Stomach (tissue), 9 donors: ENCODE data around the gene DSE. TPM values are rescaled to one million over a fixed set of nuclear protein-coding genes. Genes with fewer than 3 reads are reported as not detected.

Experiments
- DNase-seq, 2 donors: peaks; one replicate each; pipeline versions ENCODE4 v3.0.0 to v3.0.0-alpha.2; 2013 to 2019
- H3K27ac ChIP-seq, 5 donors: fragments of 200-600 bp in 4 of 5; sonication (generic) in 4 of 5; one replicate each; pipeline ENCODE4 v1.5.1; 2013 to 2019; ENCODE audit warnings: mild to moderate bottlenecking in 1 of 5, moderate library complexity in 1 of 5
- H3K27me3 ChIP-seq, 3 donors: fragments of 200-600 bp; sonication (generic); one replicate each; pipeline ENCODE4 v1.5.1; 2017 to 2019; ENCODE audit warnings: mixed run types in 1 of 3
- H3K36me3 ChIP-seq, 4 donors: fragments of 200-600 bp; sonication (generic); 1 replicate in 3 of 4; 2 replicates in 1 of 4; pipeline ENCODE4 v1.5.1; 2016 to 2019
- H3K4me1 ChIP-seq, 4 donors: fragments of 200-600 bp; sonication (generic); one replicate each; pipeline ENCODE4 v1.5.1; 2016 to 2019
- H3K4me3 ChIP-seq, 4 donors: fragments of 200-600 bp; sonication (generic) in 3 of 4; one replicate each; pipeline ENCODE4 v1.5.1; 2016 to 2019; ENCODE audit warnings: mild to moderate bottlenecking in 1 of 4
- H3K9me3 ChIP-seq, 4 donors: fragments of 200-600 bp; sonication (generic); one replicate each; pipeline ENCODE4 v1.5.1; 2016 to 2019
- CTCF ChIP-seq, 7 experiments: fragments of 450-650 bp in 4 of 7; fragments of 200-600 bp in 3 of 7; sonication (generic) in 3 of 7; IDR thresholded peaks; one replicate each; pipeline ENCODE4 v1.5.1; 2016 to 2019; ENCODE audit warnings: antibody characterized with exemption in 7 of 7, control low read depth in 2 of 7, mild to moderate bottlenecking in 1 of 7
- EP300 ChIP-seq: sonication (generic); formaldehyde crosslinking; IDR thresholded peaks from one replicate; pipeline ENCODE4 v1.6.1; 2017; ENCODE audit warnings: antibody characterized with exemption
- POLR2A ChIP-seq, 4 donors: fragments of 450-650 bp; IDR thresholded peaks; one replicate each; pipeline ENCODE4 v1.6.1; 2016; ENCODE audit warnings: antibody characterized with exemption in 4 of 4, control low read depth in 2 of 4, mild to moderate bottlenecking in 1 of 4, moderate library complexity in 1 of 4
- POLR2AphosphoS5 ChIP-seq, 3 donors: sonication (generic); formaldehyde crosslinking; IDR thresholded peaks; one replicate each; pipeline ENCODE4 v1.6.1; 2016; ENCODE audit warnings: antibody characterized with exemption in 3 of 3
- WGBS, 5 donors: extraction: QIAGEN DNeasy Blood & Tissue Kit in 3 of 5; methylation state at CpG; one replicate each; pipeline versions ENCODE4 v1.1.5 to v1.1.7; 2013 to 2018; 5-methylcytosine and 5-hydroxymethylcytosine counted together
- intact Hi-C: fragments of 100-400 bp; cut with DNase I; formaldehyde crosslinking; loops from one replicate; pipeline ENCODE4 v1.15.1; 2023; ENCODE audit warnings: low total_unique reads
- polyA plus RNA-seq, 3 donors: library from polyadenylated mRNA; stranded (reverse); fragments of 200-250 nt; gene quantifications; one replicate each; pipeline ENCODE4 v1.2.3, GENCODE V29; 2013
- total RNA-seq, 5 donors: library from RNA; depleted of rRNA; stranded (reverse); fragments of >200 nt; gene quantifications; one replicate each; pipeline versions ENCODE4 v1.1.0 to v1.2.3, GENCODE V29; 2014 to 2016
- donor health status: healthy with polysubstance abuse.
- donor health status: Bipolar disorder and iron deficiency.
- donor health status: healthy.

Gene DSE
- total and polyA plus RNA-seq, 8 donors, result 3.8 to 39.8 (median 12.5) TPM

DNA sequence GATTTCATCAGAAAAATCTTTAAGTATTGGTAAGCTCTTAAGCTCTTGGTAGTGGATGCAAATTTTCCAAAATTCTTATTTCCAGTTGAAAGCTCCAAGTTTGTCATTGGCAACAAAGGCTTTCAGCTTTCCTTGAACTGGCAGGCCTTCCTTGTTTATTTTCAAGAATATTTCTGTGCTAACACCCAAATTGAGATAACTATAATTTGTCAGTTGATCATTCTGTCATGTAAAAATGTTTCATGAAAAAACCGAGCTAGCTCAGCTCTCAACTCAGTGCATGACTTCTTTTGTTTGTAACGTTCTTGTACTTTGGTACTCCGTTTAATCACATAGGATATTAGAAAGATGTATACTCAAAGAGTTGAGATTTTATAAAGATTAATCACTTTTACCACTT, 51.5 kb downstream of the DSE start:
- TF ChIP-seq POLR2AphosphoS5 (IDR thresholded peaks at IDR 0.05), result no peak
- no peak for TF ChIP-seq POLR2A (IDR thresholded peaks at IDR 0.05)
- TF ChIP-seq EP300, result no peak
- TF ChIP-seq CTCF (IDR thresholded peaks at IDR 0.05), result no peak
- no peak for DNase-seq
- H3K27ac ChIP-seq, result no peak overlapping the region
- H3K9me3 ChIP-seq, result no peaks in the 10 kb centered on the region
- H3K4me1 ChIP-seq, result peaks cover 0 to 17% (median 2%) of the 10 kb centered on the region in 4 donors
- intact Hi-C loops, result no loop called here
- H3K4me3 ChIP-seq, result no peak overlapping the region
- 43 to 52% (median 47%) methylated on average over 3 of the region's 3 CpGs for WGBS, 5 donors
- peaks cover 0 to 10% (median 8%) of the 10 kb centered on the region in 4 donors for H3K36me3 ChIP-seq
- no peaks in the 10 kb centered on the region for H3K27me3 ChIP-seq

GRCh38 chr6:116424001-116424400, 53.3 kb downstream of the DSE start:
- intact Hi-C loops, result no loop called here
- Histone ChIP-seq H3K9me3 (no peaks in the 10 kb centered on the region), H3K27me3 (no peaks in the 10 kb centered on the region), H3K4me1 (peaks cover 0 to 12% (median 2%) of the 10 kb centered on the region in 4 donors), H3K36me3 (peaks cover 0 to 26% (median 16%) of the 10 kb centered on the region in 4 donors), H3K4me3 (no peak overlapping the region), H3K27ac (no peak overlapping the region)
- no peak for DNase-seq
- 70 to 94% (median 88%) methylated on average over 1 of the region's 1 CpG for WGBS, 5 donors
- TF ChIP-seq POLR2A (IDR thresholded peaks at IDR 0.05) (no peak), CTCF (IDR thresholded peaks at IDR 0.05) (no peak), POLR2AphosphoS5 (IDR thresholded peaks at IDR 0.05) (no peak), EP300 (no peak)

GRCh38 chr6:116426551-116426950, 55.8 kb downstream of the DSE start:
- TF ChIP-seq EP300 (no peak), POLR2A (IDR thresholded peaks at IDR 0.05) (no peak), POLR2AphosphoS5 (IDR thresholded peaks at IDR 0.05) (no peak), CTCF (IDR thresholded peaks at IDR 0.05) (no peak)
- 93 to 100% (median 98%) methylated on average over 3 of the region's 3 CpGs for WGBS, 5 donors
- intact Hi-C loops, result no loop called here

GRCh38 chr6:116429111-116429510, 58.4 kb downstream of the DSE start:
- TF ChIP-seq POLR2AphosphoS5 (IDR thresholded peaks at IDR 0.05), result no peak
- Histone ChIP-seq H3K9me3 (no peaks in the 10 kb centered on the region), H3K27me3 (no peaks in the 10 kb centered on the region), H3K27ac (no peak overlapping the region), H3K36me3 (peaks cover 0 to 53% (median 34%) of the 10 kb centered on the region in 4 donors), H3K4me3 (no peak overlapping the region), H3K4me1 (no peaks in the 10 kb centered on the region)
- DNase-seq, result no peak
- WGBS, 5 donors, result 93 to 100% (median 97%) methylated on average over 2 of the region's 2 CpGs
- intact Hi-C loops, result no loop called here

More at GRCh38 chr6:116426551-116426950, 55.8 kb downstream of the DSE start:
- H3K9me3 ChIP-seq, result no peaks in the 10 kb centered on the region
- DNase-seq, result no peak
- H3K4me1 ChIP-seq, result peaks cover 0 to 12% (median 2%) of the 10 kb centered on the region in 4 donors
- peaks cover 0 to 39% (median 26%) of the 10 kb centered on the region in 4 donors for H3K36me3 ChIP-seq
- H3K4me3 ChIP-seq, result no peak overlapping the region
- H3K27ac ChIP-seq, result no peak overlapping the region
- no peaks in the 10 kb centered on the region for H3K27me3 ChIP-seq

DNA sequence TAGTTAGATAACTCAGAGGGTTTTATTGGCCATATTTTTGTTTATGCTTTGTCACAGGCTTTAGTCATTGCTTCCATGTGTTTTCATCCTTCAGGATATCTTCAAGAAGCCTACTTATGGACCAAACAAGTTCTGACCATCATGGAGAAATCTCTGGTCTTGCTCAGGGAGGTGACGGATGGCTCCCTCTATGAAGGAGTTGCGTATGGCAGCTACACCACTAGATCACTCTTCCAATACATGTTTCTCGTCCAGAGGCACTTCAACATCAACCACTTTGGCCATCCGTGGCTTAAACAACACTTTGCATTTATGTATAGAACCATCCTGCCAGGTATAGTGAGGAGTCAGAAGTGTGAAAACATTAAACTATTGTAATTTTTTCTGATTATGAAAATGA, 60.1 kb downstream of the DSE start:
- H3K27ac ChIP-seq, result no peak overlapping the region
- 90 to 95% (median 93%) methylated on average over 4 of the region's 4 CpGs for WGBS, 5 donors
- H3K36me3 ChIP-seq, result peaks cover 0 to 59% (median 39%) of the 10 kb centered on the region in 4 donors
- no peaks in the 10 kb centered on the region for H3K4me1 ChIP-seq
- DNase-seq, result no peak
- no peaks in the 10 kb centered on the region for H3K27me3 ChIP-seq
- H3K4me3 ChIP-seq, result no peak overlapping the region
- no peaks in the 10 kb centered on the region for H3K9me3 ChIP-seq
- intact Hi-C loops, result no loop called here
- TF ChIP-seq POLR2AphosphoS5 (IDR thresholded peaks at IDR 0.05), result no peak
- TF ChIP-seq CTCF (IDR thresholded peaks at IDR 0.05), result no peak
- no peak for TF ChIP-seq POLR2A (IDR thresholded peaks at IDR 0.05)
- TF ChIP-seq EP300, result no peak
